Stimulated activated CD4-positive, alpha-beta T cell treated with anti-CD3 and anti-CD28 coated beads, TNF-alpha, amount 100 ng/mL, for 1 hour (primary cell): ENCODE data around the gene DSCAML1.

Experiments used
- DNase-seq, 3 donors: peaks; one replicate each; pipeline ENCODE4 v3.0.0-alpha.2; 2020; ENCODE audit warnings: low read depth in 3 of 3, low spot score in 1 of 3

The DSCAML1 gene

GRCh38 chr11:117831661-117832415 is 34.8 kb upstream of the DSCAML1 start:
- no peak for DNase-seq

GRCh38 chr11:117830674-117831351 is 33.8 kb upstream of the DSCAML1 start:
- DNase-seq: no peak

DNA sequence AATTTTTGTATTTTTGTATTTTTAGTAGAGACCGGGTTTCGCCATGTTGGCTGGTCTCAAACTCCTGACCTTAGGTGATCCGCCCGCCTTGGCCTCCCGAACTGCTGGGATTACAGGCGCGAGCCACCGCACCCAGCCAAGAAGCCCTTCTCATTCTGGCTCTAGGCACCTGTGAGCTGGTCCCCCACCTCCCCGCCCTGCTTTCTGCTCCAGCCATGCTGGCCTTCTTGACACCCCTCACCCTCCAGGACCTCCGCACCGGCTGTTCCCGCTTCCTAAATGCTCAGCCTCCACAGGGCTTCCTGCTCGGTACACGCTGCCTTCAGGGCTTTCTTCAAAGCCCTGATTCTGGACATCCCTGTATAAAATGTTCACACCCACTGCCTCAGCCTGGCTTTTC is 33.1 kb upstream of the DSCAML1 start:
- DNase-seq: no peak

DNA sequence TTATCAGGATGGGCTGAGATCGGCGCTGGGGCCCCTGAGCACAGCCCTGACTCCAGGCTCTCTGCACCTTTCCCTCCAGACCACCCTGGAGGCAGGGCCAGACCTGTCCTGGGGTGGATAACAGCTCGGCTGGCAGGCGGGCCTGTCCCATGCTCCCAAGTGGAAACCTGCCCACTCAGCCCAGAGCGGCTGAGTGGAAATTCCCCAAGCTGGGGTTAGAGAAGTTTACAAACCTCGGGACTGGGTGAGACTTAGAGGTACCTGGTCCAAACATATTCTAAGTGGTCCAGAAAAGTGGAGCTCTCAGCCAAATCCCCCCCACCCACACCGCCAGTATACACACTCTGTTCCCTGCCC is 32.3 kb upstream of the DSCAML1 start:
- no peak for DNase-seq

DNA sequence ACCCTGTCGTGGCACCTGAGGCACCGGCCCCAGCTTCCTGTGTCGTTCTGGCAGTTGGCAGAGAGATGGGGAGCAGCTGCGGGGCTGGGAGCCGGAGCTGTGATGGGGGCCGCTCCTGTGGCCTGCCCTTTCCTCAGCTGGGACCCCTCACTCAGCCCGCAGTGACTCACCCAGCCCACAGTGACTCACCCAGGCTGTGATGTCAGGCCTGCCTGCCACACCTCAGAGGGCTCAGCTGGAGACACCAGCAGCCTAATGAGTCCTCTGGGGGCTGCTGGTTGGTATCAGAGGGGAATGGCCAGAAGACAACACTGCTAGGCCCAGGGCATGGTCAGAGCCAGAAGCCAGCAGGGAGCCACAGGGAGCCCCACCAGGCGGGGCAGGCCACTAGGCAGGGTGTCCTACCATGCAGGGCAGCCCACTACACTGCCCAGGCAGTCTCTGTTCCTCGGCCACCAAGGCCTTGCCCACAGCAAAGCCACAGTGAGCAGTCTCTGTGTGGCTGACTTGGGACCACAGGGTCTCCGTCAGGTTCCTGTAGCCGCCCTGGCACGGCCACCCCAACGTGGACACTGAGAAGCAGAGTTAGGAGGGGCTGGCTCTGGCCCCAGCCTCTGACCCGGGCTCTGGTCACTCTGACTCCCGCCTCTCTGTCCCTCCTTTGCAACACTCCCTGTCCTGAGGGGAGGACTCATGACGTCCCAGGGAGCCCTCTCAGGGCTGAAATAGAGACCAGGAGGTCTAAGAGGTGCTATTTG is 31.8 kb upstream of the DSCAML1 start:
- peak; percentile 65 to 76 (median 71) for DNase-seq

DNA sequence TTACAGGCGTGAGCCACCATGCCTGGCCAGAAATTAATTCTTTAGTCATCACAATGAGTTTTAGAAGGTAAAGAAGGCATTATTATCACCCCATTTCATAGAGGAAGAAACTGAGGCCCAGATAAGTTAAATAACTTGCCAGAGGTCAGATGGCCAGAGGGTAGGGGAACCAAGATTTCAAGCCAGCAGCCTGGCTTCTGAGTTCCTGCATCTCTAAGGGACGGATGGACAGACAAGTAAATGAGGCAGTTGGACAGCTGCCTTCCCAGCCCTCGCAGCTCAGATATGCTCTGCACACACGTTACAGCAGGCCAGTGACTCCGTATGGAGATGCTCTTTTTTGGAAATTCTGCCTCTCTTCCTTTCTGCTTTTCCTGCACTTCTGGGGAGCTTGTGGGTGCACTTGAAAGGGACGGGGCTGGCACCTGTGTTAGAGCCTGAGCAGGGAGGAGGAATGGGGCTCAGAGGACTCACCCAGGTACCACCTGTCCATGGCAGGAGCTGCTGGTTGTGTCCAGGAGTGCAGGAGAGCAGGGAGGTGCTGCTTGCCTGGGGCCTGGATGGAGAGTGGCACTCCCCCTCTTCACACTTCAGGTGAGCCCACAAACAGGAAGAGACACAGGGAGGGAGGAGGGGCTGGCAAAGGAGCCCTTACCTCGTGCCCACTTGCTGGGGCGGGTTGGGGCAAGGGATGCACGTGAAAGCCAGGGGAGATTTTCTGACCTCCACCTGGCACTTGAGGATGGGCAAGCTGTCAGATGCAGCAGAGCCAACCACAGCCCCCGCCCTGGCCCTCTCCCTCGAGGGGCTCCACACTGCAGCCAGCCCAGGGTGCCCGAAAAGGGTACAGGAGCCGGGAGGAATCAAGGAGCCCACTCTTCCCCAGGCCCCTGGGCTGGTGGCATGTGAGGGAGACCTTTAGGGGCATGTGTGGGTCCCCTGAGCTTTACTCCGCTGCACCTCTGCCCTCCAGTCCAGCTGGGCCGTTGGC is 30.8 kb upstream of the DSCAML1 start:
- no peak for DNase-seq

- DNase-seq: no peak
Observed at GRCh38 chr11:117826832-117827231, 29.8 kb upstream of the DSCAML1 start.

DNA sequence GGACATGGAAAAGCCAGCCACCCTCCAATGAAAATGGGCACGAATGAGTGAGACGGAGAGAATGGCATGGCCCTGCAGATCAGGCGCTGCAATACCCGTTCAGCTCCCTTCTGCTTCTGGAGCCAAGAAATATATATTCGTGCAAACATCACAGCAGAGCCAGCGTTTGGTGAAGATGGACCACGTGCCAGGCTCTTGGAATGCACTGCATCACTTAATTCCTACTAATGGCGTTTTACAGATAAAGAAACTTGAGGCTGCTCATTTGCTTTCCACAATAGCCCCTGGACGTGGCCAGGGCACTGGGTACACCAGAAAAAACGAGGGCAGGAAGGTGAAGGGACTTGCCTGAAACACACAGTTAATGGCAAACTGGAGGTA is 29.2 kb upstream of the DSCAML1 start:
- no peak for DNase-seq

DNA sequence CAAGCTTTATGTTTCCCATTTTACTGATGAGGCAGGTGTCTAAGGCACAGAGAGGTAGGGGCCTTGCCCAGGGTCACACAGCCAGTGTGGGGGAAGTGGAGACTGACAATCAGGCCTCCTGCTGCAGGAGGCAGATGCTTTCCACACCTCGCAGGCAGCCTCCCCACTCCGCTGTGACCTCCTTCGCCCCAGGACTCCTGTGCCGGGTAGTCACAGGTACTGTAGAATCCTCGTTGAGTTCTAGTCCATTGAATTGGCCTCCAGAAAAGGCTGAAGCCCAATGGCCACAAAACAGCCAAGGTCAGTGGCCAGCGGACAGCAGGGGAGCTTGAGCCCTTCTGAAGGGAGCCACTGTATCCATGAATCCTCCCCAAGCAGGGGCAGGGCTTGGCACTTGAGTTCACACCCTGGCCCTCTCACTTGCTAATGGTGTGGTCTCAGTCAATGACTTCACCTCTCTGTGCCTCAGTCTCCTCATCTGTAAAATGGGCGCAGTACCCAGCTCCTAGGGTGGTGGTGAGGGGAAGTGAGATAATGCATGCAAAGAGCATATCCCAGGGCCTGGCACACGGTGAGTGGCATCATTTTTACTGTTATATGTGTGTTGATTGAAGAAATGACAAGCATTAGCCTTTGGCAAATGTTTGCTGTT is 28.6 kb upstream of the DSCAML1 start:
- no peak for DNase-seq

- no peak for DNase-seq
Observed at GRCh38 chr11:117824571-117825537, 27.8 kb upstream of the DSCAML1 start, which contains the start of gene FXYD2. Gene FXYD2 (minus strand): TSS chr11:117824744. CDS start chr11:117824678, 66 bp downstream.

DNA sequence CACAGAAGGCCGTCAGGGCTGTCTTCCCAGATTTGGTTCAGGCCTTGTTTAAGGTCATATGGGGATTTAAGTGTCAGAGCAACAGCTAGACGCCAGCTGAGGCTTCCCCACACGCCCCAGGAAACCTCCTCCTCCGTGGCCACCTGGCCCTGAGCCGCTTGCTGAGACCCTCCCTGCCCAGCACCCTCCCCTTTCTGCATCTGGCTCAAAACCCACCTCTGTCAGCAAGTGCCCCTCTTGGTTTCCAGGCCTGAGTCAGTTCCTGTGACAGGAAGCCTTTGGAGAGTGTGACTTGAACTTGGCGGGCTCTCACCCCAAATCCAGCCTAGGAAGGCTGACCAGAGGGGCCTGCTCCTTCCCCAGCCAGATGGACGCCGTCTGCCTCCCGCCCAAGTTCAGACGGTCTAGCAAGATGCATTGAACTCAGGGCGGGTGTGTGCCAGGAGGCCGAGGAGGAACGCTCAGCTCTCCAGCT is 27.0 kb upstream of the DSCAML1 start:
- DNase-seq: no peak

- DNase-seq: no peak
Observed at GRCh38 chr11:117823294-117823945, 26.4 kb upstream of the DSCAML1 start.

DNA sequence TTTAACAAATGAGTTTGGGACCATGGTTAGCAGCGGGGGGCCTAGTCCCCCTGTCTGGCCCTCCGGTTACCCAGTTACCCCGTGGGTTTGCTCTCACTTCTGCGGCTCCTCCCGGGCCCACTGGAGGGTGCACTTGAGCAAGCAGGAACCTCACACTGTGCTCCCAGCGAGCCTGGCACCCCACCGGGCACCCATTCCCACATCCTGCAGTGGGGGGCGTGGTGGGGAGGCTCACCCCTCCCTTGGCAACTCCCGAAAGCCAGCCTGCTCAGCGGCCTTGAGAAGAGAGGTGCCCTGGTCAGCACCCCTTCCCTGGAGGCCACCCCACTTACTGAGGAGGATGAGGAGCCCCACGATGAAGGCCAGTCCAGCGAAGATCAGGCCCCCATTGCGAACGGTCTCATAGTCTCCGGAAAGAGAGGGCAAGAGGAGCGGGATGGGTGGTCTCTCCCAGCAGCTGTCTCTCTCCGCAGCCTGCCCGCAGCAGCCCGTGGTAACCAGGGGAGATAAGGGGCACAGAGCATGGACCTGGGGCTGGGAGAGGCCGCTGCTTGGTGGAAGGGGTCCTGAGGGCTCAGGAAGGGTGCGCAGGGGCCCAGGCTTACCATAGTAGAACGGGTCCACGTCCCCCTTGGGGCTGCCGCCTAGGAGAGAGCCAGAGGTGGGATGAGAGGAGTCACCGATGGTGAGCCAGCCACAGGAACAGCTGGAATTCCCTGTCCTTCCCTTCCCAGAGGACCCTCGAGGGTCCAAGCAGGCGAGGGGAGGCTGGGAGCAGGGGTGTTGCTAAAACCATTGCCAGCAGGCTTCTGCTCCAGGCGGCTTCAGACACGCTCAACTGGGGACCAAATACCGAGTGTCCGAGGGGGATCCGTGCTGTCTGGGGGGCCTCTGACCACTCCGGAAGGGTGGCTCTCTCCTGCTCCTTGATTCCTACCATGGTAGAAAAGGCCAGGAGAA is 25.3 kb upstream of the DSCAML1 start:
- DNase-seq: peak in 1 of 3 donors; percentile 44

GRCh38 chr11:117821431-117821830 is 24.4 kb upstream of the DSCAML1 start:
- no peak for DNase-seq

DNA sequence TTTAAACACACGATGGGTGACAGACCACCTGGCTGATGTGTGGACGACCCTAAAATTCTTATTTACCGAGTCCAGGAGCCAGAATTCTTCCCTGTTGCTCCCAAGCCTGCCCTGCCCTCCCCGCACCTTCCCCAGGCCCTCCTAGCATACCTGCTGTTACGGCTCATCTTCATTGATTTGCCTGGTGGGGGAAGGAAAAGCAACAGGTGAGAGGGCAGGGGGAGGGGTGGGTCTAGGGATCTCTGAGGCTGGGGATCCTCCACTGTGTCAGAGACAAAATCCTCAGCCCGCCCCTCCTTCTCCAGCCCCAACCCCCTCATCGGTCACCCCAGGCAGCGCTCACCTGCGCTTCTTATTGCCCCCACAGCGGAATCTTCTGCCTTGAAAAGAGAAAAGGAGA is 23.5 kb upstream of the DSCAML1 start:
- DNase-seq: no peak

DNA sequence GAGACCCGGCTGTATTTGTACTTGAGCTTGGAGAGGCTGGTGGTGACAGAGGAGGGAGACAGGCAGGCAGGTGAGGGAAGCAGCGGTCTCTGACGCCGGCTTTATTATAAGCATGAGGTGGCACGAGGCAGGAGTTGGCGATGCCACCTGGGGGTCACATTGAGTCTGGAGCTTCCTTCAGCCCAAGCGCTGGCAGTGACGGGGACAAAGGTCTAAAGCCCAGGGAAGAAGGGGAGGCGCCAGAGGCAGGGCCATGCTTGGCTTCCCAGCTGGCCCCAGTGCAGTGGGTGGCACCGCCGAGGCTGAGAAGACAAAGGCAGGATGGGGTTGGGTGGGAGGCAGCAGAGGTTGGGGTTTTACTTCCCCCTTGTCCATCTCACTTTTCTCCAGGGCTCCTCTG is 23.1 kb upstream of the DSCAML1 start:
- no peak for DNase-seq
